ENCODE data around the gene MMD2.
"Not testable (repeated sequence)": the region's sequence is repeated elsewhere in the genome, so short reads cannot be mapped to it uniquely, and the experiment has no call there.

Gene MMD2, protein sequence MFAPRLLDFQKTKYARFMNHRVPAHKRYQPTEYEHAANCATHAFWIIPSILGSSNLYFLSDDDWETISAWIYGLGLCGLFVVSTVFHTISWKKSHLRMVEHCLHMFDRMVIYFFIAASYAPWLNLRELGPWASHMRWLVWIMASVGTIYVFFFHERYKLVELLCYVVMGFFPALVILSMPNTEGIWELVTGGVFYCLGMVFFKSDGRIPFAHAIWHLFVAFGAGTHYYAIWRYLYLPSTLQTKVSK

DNA sequence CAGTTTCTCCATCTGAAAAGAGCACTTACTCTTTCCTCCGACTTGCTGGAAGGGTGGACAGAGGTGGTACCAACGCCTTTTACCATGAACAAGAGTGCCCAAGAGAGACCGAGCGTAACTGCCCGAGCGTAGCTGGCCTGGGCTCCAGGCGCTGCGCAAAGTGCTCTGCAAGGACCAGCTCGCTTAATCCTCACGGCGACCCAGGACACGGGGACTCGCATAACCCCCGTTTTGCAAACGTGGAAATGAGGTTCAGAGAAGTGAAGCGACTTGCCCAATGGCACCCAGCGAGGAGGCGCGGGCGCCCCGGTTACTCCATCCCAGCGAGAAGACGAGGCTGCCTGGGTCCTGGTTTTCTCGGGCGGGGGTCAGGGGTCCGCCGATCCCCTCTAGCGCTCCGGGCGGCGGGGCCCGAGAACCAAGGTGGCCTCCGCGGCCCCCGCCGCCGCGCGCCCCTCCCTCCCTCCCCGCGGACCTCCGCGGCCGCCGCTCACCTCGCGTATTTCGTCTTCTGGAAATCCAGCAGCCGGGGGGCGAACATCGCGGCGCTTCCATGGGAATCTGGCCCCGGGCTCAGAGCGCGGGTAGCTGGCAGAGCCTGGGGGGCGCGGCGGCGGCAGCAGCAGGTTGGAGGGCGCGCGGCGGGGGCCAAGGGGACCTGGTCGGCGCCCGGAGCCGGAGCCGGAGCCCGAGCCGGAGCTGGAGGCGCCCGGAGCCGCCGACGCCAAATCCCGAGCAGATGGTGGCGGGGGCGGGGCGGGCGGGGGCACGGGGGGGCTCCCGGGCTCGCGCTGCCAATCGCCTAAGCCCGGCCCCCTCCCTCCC lies at the start of gene MMD2:
MMD2 (minus strand) TSS at position 711 of the 825 bp plus-strand sequence; CDS start at position 541, 170 bp downstream.
- DNase-seq = peak; percentile 24

DNA sequence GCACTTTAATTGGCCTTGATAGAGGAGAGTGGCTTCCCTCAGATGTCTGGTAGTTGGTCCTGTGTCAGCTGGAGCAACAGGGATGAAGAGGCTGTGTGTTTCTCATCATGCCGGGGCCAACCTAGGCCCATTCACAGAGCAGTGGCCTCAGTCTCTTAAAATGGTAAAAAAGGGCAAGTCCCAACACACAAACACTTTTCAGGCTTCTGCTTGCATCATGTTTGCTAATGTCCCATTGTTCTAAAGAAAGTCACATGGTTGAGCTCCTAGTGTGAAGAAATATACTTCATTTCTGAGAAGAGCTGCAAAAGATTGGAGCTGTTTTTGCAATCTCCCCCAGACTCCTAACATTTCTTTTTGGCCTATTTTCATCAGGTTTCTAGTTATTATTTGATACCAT lies 46.1 kb upstream of the MMD2 start:
- DNase-seq = no peak

DNA sequence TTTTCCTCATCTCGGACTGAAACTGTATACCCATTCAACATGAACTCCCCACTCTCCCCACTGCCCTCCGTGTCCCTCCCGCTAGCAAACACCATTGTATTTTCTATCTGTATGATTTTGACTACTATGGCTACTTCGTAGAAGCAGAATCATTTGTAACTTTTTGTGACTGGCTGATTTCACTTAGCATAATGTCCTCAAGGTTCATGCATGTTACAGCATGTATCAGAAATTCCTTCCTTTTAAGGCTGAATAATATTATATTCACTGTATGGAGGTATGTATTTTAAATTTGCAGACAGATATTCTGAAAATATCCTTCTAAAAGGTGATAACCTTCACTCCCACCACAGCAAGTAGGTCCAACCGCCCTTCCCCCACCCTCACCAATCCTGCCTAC lies 42.9 kb upstream of the MMD2 start:
- DNase-seq = no peak

DNA sequence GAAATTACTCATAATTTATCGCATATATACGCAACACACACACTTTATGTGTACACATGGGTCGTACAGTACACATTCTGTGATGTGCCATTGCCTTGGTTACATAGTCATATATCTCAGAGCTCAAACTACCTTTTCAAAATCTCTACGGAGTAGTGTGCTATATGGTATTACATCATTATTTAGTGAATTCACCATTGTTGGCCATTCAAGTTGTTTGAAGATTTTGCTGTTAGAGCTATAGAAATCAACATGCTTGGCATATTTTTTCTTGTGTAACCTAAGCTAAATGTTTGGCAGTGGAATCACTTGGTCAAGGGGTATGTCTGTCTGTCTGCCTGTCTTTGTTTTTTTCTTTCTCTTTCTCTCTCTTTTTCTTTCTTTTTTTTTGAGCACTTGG lies 42.0 kb upstream of the MMD2 start:
- no peak for DNase-seq

DNA sequence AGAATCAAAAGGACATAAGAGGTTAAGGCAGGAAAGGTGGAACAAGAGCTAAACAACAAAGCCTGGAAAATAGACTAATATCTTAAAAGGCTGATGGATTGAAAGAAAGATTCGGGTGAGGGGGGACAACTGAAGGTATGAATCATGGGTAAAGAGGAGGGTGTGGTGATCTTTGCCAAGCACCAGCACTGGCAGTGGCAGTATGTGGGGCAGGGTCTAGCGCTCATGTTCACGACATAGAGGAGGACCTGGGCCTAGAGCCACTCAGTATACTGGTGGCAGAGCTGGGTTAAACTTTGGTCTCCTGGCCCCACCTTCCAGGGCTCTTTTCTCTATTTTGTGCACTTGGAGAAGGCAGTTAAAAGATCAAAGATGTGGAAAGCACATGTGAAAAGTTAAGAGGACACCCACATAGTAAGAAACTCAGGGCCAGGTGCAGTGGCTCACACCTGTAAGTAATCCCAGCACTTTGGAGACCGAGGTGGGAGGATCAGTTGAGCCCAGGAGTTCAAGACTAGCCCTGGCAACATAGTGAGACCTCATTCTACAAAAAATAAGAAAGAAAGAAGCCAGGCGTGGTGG lies 40.5 kb upstream of the MMD2 start:
- DNase-seq = no peak

DNA sequence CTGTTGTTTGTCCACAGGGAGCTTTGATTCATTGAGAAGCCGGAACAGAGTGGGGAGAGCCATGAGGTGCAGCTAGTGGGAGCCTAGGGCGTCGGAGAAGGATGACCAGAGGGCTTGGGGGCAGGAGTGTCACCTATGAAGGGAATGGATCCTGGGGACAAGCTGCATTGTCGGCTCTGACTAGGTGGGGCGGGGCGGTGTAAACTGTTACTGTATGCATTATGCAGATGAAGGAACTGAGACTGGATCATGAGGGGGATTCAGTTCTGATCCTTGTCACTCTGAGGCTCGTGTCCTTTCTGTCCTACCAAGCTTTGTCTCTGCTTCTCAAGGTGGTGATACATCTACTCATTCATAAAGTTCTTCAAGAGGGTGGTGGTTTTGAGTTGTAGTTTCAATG lies 39.9 kb upstream of the MMD2 start:
- no peak for DNase-seq

DNA sequence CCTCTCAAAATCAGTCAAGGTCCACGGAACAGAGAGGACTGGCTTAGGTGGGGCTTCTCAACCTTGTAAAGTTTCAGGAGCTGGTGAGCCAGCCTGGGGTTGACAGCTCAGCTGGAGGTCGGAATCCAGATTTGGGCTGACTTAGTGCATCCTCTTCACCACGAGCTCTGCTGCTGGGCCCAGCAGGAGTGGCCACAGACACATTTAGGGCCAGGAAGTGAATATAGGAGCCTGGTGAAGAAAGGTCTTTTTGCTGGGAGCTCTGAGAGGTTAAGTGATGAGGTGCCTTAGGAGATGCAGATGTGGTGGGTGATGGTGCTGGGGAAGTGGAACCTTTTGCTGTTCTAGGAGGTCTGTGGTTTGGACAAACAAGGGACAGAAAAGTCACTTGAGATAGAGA lies 39.3 kb upstream of the MMD2 start:
- DNase-seq = no peak

DNA sequence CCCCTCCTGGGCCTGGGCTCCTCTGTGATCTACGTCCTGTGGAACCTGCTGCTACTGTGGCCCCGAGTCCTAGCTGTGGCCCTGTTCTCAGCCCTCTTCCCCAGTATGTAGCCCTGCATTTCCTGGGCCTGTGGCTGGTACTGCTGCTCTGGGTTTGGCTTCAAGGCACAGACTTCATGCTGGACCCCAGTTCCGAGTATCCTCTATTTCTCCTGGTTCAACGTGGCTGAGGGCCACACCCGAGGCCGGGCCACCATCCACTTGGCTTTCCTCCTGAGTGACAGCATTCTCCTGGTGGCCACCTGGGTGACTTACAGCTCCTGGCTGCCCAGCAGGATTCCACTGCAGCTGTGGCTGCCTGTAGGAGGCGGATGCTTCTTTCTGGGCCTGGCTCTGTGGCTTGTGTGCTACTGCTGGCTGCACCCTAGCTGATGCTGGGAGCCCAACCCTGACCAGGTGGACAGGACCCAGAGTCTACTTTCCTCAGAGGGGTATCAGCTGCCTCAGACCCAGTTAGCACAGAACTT lies 37.8 kb upstream of the MMD2 start:
- no peak for DNase-seq

DNA sequence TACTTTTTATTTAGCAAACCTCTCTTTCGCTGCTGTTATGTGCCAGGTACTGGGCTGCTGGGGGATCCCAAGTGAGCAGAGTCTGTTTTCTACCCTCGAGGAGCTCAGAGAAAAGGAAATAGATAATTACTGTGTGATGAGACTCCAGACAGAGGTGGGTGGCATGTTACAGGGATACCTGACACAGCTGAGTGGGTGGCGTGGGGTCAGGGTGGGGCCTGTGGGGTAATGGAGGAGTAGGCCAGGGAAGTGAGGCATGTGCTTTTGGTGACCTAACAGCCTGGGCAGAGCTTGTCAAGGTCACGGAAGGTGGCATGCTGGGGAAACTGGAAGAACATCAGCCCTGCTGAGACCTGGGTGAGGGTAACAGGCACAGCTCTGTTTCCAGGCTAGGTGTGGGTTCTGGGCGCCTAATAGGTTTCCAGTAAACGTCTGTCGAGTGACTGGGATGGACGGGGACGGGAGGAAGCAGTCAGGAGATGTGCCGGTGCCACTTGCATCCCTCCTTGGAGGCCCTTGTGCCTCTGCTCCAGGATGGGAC lies 36.5 kb upstream of the MMD2 start:
- DNase-seq = no peak

DNA sequence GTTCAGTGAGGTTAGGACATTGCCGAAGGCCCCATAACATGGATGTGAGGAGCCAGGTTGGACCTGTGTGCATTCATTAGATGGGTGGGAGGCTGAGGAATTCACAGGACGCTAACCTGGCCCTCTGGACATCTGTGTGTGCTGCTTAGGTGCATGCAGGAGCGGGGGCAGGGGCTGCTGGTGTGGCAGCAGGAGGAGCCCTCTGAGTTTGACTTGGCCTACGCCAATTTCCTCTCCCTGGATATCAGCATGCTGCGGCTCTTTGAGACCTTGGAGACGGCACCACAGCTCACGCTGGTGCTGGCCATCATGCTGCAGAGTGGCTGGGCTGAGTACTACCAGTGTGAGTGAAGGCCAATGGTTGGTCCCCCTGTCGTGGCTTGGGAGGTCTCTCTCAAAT lies 34.5 kb upstream of the MMD2 start:
- no peak for DNase-seq

DNA sequence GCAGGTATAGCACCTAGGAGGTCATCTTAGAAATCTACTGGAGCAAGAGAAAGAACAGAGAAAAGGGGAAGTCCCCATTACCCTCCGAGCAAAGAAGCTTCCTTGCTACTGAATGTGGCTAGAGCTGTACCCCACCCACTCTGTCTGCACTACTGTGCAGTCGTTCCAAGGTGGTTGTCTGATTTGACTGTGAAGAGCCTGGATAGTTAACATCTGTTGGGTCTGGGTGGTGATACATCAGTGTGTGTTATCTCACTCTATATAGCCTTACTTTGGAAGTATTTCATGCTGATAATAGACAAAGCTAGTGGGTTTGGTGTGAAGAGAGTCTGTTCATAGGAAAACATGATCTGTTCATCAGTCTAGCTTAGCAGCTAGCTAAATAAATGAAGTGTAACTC lies 23.8 kb upstream of the MMD2 start:
- not testable (repeated sequence) for DNase-seq

DNA sequence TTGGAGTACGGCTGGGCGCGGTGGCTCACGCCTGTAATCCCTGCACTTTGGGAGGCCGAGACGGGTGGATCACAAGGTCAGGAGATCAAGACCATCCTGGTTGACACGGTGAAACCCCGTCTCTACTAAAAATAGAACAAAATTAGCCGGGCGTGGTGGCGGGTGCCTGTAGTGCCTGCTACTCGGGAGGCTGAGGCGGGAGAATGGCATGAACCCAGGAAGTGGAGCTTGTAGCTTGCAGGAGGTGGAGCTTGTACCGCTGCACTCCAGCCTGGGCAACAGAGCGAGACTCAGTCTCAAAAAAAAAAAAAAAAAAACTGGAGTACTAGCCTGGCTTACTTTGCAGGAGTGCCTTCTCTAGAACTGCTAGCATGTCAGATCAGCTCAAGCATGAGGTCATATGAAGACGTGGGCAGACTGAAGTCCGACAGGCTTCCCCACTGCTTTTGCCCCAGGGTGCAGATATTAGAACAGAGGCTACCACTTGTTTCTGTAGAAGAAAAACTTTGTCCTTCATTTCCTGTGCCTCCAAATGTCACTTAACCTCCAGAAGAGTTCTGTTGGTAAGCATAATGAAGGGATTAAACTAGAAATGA lies 22.4 kb upstream of the MMD2 start:
- DNase-seq = not testable (repeated sequence)

DNA sequence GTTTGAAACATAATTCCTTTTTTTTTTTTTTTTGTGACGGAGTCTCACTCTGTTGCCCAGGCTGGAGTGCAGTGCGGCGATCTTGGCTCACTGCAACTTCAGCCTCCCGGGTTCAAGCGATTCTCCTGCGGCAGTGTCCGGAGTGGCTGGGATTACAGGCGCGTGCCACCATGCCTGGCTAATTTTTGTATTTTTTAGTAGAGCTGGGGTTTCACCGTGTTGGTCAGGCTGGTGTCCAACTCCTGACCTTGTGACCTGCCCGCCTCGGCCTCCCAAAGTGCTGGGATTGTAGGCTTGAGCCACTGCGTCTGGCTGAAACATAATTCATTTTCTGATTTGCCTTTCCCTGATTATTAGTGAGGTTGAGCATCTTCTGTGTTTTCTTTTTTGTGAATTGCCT lies 16.6 kb upstream of the MMD2 start:
- not testable (repeated sequence) for DNase-seq

DNA sequence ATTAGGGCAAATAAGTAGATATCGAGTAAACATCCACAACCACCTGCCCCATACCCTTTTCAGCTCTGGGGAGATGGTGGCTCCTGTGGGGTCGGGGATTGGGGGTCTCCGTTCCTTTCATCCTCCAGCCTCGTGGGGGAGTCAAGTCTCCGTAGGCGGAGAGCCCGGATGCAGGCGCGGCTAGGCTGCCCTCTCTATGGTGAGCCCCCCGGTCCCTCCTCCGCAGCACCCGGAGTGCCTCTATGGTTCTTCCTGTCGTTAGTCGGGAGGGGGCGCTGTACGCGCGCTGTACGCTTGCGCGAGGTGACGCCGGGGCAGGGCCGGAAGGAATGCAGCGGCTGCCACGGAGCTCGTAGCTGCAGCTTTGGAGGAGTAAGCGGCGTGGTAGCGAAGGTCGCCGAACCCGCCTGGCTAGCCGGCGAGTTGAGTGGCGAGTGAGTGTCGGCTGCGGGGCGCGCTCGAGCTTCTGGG lies 14.8 kb upstream of the MMD2 start:
- peak; percentile 87 for DNase-seq

DNA sequence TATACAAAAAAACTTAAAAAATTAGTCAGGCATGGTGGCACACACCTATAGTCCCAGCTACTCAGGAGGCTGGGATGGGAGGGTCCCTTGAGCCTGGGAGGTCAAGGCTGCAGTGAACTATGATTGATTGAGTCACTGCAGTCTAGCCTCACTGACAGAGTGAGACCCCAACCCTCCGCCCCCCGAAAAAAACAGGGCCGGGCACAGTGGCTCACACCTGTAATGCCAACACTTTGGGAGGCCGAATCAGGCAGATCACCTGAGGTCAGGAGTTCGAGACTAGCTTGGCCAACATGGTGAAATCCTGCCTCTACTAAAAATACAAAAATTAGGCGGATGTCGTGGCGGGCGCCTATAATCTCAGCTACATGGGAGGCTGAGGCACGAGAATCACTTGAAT lies 13.5 kb upstream of the MMD2 start:
- DNase-seq = not testable (repeated sequence)

DNA sequence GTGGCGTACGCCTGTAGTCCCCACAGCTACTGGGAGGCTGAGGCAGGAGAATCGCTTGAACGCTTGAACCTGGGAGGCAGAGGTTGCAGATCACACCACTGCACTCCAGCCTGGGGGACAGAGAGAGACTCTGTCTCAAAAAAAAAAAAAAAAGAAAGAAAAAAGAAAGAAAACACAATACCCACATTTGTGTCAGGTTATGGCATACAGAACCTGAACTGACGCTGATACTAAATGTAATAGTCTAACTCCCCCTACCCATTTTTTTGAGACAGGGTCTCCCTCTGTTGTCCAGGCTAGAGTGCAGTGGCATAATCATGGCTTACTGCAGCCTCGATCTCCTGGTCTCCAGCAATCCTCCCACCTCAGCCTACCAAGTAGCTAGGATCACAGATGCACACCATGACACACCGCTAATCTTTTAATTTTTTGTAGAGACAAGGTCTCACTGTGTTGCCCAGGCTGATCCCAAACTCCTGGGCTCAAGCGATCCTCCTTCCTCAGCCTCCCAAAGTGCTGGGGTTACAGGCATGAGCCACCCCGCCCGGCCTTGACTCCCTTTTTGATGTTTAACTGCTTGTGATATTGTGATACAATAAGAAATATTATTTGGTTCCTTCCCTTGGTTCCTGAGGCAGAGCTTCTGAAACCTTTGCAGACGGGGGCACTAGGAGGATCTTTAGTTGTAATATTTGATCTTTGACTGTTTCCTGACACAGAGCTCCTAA lies 6.5 kb upstream of the MMD2 start:
- no peak for DNase-seq

DNA sequence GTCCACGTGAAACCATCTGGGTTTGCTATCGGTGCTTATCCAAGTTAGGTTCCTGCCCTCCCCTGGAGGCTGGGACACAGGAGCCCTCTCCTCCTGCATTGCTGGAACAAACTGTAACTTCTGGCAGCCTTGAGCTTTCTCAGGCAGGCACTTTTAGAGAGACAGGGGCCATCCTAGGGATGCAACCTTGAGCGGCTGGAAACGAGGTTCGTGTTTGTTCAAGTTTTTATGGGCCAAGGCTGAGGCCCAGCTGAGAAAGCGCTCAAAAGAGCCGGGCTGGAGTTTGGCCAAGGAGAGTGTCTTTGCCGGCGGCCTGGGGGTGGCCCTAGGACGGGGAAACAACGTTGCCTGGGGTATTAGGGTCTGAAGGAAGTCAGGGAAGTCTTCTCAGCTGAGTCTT lies 5.5 kb upstream of the MMD2 start:
- no peak for DNase-seq

DNA sequence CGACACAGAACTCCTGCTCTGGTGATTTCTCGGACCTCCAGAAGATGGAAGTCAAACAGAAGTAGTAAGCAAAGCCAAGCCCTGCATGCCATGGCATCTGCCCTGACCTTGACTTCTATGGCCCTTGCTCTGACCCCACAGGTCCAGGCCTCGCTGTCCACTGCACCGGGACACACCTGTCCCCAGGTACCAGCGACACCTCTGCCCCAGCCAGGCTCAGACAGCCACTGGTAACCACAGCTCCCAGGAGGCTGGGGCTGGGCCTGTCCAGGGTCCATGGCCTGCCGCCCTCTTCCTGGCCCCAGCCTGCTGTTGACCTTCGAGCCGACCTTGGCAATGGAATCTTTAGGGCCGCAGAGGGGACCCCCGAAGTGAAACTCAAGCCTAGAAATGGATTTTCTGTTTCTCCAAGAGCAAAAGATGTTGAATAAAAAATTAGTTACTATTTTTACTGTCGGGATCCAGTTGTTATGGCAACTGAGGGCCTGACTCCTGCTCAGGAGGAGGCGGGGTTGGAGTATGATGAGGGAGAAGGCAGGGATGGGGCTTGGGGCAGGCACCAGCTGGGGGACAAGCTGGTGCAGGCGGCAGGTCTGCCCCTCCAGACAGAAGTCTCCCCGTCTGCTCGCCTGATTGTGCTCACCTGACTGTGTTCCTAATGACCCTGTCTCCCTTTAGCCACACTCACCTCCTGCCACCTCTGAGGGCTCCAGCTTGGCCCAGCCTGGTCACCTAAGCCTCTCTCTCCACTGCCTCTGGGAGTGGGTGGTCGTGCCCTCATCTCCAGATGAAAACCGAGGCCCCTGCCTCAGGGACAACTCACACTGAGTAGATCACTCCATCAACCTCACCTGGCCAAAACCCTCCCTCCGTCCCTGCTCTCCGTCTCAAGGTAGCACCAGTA lies 4.1 kb upstream of the MMD2 start:
- no peak for DNase-seq

DNA sequence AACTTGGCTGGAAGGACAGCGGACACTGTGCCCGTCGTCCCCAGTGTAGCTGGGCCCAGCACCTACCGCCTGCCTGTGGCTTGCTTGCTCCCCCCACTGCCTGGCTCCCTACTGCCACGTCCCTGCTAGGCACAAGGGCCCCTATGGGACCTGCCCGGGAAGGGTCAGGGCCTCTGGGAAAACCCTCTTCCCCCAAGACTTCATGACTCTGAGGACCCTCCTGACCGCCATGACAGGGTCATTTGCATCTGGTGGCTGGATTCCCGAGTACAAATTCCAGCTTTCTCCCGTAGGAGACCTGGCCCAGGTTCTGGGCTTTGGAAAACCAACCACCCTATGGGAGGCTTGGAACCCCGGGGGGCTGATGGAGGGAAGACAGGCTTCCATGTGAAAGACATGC lies 1.4 kb upstream of the MMD2 start:
- DNase-seq = no peak

DNA sequence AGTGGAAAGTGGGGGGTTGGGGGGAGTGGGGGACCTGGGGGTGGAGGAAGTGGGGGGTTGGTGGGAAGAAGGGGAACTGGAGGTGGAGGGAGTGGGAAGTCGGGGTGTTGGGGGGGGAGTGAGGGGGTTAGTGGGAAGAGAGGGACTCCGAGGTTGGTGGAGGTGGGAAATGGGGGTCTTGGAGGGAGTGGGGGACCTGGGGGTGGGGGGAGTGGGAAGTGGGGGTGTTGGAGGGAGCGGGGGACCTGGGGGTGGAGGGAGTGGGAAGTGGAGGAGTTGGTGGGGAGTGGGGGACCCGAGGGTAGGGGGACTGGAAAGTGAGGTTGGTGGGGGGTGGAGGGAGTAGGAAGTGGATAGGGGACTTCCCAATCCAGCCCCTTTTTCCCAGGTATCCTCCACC lies 906 bp upstream of the MMD2 start:
- no peak for DNase-seq

DNA sequence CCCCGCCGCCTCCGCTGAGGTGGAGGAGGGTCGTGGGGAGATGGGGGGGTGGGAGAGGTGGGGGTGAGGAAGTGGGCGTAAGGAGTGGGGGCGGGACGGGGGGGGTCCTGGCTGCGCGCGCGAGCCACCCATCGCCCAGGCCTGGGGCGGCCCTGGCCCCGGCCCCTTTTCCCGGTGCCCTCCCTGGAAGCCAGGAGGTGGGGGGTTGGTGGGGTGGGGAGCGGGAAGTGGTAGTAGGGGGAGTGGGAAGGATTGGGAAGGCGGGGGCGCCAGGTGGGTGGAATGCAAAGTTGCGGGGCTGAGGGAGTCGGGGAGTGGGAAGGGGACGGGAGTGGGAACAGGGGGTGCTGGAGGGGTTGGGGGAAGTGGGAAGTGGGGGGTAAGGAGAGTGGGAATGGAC lies 319 bp upstream of the MMD2 start:
- no peak for DNase-seq

All from NCI-H1694 treated with DMSO at 0.1 percent for 48 hours (cell line).